ENCODE measurements around the gene POLR2A.

- TF ChIP-seq CTCF (conservative IDR thresholded peaks at IDR 0.05; ENCODE audit: low read length): no peak
- no peak for TF ChIP-seq EZH2phosphoT487 (IDR thresholded peaks at IDR 0.05; ENCODE audit: borderline replicate concordance)
These were observed 20.8 kb upstream of the POLR2A start for GRCh38 chr17:7463372-7463846.
